HG03045 (cell line): Measurements from ENCODE around the gene TXNL1.
"Not testable (repeated sequence)": the region's sequence is repeated elsewhere in the genome, so short reads cannot be mapped to it uniquely, and the experiment has no call there.

Experiments used
- ATAC-seq: cut with Tn5 transposase; IDR thresholded peaks from one replicate; pipeline ENCODE4 v1.9.1; 2021; ENCODE audit warnings: mild to moderate bottlenecking, moderate library complexity; ENCODE audit not compliant: unreplicated experiment

The TXNL1 gene

DNA sequence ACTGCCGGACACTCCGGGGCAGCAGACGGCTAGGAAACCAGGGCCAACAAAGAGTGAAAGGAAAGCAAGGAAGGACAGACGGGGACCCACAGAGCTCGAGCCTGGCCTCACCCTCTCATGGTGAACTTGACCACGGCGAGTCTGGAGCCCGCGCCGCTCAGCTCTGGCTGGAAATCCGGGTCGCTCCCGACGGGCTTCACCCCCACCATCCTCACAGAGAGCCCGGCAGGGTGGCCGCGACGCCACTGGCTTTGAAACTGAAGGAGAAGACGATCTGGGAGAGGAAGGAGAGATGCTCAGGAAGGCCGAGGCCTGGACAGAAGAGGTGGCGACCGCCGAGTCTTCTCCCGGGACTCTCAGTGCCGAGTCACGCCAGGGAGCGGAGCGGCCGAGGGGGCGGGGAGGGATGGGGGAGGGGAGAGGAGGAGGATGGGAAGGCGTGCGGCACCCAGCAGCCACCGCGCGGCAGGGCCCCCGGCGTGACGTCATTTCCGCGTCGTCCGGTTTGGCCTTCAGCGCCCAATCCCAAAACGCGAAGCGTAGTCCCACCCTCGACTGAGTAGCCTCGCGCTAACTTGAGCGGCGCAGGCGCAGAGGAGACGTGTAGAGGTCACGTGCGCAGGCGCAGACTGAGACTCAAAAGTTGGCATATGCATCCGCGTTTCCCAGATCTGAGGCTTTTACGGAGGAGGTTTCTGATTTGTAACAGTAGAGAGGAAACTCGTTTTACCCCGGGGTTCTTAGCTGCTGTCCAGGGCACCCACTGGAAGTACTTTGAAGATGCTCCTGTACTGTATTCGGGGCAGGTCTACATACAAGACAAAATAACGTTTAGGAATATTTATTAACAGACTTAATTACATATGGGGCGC is at the start of gene TXNL1:
TSS of gene TXNL1 (minus strand) at position 361 of the 872 bp plus-strand sequence. CDS start at position 209, 152 bp downstream.
- ATAC-seq: peak; percentile 97

DNA sequence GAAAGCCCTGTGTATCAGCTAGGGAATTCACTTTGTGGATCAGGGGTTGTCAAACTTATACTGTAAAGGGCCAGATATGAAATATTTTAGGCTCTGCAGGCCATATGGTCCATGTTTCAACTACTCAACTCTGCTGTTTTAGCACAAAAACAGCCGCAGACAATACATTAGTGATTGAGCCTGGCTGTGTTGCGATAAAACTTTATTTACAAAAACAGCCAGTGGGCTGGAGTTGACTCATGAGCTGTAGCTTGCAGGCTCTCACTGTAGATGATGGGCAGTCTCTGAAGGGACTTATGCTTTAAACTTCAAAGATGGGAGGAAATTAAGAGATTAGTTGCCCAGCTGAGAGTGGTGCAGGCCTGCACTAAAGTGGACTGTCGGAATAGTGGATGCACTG is 45.9 kb upstream of the TXNL1 start:
- ATAC-seq: no peak

DNA sequence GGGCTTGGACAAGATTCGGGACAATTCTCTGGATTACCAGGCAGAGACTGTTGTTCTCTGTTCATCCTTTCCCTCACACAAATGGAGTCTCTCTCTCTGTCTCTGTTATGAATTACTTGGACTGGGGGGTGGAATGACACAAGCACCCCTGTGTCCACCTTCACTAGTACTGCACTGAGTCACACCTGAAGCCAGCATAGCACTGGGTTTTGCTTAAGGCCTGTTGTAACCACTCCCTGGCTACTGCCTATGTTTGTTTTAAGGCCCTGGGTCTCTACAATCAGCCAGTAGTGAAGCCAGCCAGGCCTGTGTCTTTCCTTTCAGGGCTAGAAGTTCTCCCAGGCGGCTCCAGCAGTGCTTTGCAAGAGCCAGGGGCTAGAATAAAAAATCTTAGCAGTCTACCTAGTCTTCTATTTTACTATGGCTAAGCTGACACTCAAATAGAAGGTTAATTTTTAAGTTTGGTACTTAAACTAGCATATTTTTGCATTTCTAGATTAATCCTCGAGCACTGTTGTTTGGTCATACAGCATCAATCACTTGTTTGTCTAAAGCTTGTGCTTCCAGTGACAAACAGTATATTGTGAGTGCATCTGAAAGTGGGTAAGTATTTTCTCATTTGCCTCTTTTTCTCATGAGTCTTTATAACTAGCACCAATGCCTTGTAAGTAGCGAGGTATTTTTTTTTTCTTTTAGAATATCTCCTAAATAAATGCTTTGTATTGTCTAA is 40.6 kb upstream of the TXNL1 start:
- no peak for ATAC-seq

DNA sequence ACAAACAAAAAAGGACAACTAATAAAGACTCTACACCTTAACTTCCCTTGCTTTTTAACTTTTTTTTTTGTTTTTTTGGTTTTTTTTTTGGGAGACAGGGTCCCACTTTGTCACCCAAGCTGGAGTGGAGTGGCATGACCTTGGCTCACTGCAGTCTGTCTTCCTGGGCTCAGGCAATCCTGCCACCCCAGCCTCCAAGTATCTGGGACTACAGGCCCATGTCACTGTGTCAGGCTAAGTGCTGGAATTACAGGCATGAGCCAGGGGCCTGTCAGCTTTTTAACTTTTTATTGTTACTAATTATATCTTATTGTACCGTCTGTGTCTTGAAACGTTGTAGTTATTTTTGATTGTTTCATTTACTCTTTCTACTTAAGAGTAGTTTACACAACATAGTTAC is 38.2 kb upstream of the TXNL1 start:
- ATAC-seq: no peak

DNA sequence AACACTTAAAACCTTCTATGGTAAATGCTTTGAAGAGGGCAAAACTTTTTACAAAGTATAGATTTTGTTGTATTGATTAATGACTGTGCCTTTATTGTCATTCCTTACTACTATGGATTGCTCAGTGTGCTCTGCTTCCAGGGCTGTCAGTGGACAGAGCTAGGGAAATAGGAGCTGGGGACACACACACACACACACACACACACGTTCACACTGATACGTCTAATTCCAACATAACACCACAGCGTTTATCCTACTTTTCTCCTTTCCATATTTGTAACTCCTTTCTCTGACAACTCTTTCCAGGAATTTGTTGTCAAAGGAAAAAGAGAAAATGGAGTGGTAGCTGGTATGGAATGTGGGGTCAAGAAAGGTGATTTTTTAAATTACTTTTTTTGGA is 34.6 kb upstream of the TXNL1 start:
- ATAC-seq: no peak

DNA sequence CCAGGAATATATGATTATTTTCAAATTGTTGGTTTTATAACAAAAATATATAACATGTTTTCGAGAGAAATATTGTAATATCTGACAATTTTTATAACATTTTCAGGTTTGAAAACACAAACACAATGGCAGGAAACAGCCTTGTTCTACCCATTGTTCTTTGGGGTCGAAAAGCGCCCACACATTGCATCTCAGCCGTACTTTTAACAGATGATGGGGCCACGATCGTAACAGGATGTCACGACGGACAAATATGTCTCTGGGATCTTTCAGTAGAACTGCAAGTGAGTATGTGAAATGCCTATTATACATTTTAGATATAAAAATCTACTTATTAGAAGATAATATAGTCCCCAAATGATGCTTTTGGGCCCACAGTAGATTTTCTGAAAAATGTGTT is 34.0 kb upstream of the TXNL1 start:
- ATAC-seq: no peak

DNA sequence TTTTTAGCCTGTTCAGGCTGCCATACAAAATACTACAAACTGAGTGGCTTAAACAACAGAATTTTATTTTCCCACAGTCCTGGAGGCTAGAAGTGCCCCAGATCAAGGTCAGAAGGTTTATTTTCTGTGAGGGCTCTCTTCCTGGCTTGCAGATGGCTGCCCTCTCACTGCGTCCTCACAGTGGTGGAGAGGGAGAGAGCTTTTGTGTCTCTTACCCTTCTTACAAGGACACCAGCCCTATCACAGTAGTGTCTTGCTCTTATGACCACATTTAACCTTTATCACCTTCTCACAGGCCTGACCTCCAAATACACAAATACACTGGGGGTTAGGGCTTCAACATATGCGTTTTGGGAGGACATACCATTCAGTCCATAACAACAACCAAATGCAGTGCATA is 24.5 kb upstream of the TXNL1 start:
- ATAC-seq: no peak

DNA sequence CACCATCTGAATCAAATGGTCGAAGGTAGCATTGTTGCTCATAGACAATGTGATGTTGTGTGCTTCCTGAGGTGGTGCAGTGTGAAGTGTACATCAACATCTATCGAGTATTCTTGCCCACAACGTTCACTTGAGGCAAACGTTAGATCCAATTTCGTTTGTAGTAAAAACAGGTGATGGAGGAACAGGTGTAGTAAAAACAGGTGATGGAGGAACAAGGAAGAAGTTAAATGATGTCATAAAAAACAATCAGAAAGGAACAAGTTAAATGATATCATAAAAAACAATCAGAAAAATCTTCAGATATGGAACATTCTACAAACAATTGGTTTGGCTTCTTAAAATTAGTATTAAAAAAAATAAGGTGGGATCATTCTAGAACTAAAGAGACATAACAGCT is 24.1 kb upstream of the TXNL1 start:
- no peak for ATAC-seq

DNA sequence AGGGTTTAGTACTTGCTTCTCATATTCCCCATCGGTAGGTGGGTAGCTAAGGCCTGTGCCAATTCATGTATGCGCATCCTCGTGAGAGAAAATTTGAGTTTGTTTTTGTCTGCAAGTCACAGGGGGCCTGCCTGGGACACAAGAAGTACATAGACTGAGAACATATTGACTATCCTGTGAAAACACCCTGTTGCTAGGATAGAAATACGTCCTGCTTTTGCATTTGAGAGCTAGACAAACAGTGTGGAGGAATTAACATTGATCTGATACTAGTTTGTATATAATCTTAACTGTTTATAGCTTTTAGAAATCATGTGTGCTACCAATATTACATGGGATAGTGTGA is 23.6 kb upstream of the TXNL1 start:
- no peak for ATAC-seq

DNA sequence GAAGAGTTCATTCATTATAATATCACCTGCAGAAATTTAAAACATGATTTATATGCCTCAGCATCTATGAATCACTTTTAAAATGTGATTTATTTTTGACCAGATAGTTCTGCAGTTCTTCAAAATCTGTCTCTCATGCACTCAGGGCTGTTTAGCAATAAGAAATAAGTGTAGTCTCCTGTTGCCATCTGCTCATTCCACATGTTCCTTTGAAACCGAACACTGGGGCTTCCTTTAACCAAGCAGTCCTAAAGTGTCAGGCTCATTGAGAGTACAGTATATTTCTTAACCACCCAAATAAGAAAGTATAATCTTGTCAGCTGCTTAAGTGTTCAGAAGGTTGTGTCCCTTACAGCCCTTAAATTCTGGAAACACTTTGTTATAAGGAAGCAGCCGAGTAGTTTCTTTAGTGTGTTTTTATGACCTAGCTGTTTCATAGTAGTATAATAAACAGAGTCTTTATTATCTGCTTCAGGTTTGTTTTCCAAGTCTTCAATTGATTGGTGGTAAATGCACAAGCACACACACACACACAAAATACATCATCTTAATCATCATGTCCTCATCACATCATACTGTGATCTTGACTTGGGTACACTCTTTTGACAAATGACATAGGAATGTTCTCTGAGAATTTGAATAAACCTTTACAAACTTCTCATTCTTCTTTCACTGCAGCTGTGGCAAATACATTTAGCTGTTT is 23.1 kb upstream of the TXNL1 start:
- no peak for ATAC-seq

DNA sequence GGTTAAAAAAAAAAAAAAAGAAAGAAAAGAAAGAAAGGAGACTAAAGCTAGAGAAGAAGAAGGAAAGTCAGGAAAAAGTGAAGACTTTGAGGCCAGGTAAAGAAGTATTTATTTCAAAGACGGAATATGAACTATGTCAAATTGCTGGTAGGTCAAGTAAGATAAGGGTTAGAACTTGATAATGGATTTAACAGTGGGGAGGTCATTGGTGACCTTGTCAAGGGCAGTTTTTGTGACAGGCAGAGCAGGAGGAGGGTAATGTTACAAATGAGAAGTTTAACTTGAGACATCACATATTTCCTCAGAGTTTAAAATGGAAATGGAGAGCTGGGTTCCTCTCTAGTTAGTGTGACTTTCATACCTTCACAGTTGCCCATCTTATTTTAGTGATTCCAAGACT is 22.3 kb upstream of the TXNL1 start:
- ATAC-seq: no peak

DNA sequence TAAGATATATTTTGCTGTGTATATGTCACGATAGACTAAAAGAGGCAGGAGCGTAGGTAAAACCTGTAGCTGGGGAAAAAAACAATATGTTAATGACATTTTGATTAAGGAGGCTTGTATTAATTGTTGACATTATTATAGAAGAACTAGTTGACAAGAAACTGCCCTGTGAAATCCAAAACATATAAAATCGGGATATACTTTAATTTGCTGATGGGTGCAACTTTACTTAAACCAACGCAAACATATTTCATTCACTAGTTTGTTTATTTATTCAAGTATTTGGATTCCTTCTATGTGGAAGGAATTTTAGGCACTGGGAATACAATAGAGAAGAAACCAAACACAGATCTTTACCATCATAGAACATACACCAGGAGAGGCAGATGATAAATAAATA is 20.7 kb upstream of the TXNL1 start:
- no peak for ATAC-seq

DNA sequence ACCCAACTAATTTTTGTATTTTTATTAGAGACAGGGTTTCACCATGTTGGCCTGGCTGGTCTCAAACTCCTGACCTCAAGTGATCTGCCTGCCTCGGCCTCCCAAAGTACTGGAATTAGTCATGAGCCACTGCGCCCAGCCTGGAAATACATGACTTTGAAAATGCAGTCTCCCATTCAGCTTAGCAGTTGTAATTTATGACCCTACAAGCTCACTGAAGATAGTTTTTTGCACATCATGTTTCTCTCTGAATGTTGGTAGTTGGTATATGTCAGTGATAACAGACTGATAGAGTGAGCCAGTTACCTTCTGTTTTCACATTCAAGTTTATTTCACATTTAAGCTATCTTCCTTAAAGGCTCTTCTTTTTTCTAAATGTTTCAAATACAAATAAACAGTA is 19.9 kb upstream of the TXNL1 start:
- no peak for ATAC-seq

DNA sequence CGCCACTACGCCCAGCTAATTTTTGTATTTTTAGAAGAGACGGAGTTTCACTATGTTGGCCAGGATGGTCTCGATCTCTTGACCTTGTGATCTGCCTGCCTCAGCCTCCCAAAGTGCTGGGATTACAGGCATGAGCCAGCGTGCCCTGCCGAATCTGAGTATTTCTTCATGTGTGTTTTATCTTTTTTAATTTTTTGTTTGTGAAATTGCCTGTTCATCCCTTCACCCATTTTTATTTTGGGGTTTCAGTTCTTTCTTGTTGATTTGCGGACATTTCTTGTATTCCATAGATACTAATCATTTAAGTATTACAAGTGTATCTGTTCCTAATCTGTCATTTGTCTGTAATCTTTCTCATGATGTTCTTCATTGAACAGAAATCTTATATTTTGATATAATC is 15.9 kb upstream of the TXNL1 start:
- ATAC-seq: not testable (repeated sequence)

DNA sequence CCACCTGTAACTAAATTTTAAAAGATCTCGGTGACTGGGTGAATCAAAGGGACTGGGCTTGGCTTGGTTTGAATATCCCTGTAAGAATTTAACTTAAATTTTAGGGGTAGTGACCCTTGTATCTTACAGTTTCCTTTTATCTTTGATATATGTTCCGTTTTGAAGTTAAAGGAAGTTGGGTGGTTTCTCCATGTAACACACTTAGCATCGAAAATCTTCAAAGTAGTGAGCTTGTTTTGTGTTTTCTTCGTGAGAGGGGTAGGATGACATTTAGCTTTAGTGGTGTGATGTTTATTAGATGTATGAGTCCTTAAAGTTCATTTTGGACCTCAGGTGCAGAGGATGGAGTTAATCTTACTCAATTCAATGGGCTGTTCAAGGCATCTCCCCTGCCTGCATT is 14.4 kb upstream of the TXNL1 start:
- ATAC-seq: no peak

DNA sequence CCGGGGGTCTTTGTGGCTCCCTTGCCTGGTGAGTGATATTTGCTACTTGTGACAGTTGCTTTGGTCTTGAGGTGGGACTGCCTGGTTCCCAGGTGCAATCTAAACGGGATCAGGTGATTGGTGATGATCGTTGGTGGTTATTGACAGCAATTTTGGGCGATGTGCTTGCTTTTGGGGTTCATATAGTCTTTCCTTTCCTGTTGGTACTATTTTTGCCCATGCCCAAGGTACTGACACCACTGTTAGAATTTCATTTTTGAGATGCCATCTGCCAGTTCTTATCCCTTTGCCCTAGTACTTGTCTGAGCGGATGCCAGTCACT is 13.3 kb upstream of the TXNL1 start:
- ATAC-seq: no peak

DNA sequence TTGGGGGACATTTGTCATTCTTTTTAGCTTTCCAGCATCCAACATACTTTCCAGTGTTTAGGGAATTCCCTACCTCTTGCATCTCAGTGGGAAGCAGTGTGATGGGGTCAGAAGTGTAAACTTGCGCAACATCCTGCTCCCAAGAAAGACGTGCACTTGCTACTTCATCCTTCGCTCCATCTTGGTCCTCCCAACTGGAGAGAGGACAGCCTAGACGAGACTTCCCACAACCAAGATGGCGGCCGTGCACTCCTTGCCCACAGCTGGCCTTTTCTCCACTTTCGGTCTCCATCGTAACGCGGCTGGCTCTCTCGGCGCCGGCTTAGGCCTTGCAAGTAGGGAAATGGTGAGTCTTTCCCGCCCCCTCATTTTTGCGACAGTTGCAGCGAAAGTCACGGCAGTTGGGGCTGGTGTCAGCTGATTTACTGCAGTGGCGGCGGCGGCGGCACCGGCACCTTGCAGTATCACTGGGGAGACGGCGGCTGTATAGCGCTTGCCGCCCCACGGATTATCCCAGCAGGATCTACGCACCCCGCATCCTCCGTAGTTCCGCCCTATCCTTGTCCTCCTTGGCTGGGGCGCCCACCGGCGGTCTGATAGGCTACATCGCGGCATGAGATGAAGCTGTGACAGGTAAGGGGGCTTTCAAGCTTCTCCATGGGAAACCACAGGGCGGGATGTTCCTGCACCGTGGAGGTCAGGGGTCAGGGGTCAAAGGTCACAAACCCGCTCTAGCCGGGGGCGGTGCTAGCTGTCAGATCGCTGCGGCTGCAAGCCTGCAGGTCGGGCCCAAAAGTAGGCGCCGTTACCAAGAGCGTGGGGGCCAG is 12.8 kb upstream of the TXNL1 start, which contains the start of gene WDR7:
TSS of gene WDR7 (plus strand) at position 416 of the 827 bp plus-strand sequence. CDS start 21,157 bp downstream, outside the sequence.
- peak; percentile 97 for ATAC-seq

DNA sequence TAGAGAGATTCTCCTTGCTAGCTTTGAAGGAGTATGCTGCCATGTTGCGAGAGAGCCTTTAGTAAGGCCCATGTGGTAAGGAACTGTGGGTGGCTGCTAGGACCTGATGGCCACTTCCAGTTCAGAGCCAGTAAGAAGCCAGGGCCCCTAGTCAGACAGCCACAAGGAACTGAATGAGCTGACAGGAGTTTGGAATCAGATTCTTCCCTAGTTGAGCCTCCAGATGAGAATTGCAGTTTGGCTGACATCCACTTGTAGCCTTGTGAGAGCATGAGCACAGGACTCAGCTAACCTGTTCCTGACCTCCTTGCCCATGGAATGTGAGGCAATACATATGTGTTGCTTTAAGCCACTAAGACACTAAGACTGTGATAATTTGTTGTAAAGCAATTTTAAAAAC is 11.6 kb upstream of the TXNL1 start:
- ATAC-seq: no peak

DNA sequence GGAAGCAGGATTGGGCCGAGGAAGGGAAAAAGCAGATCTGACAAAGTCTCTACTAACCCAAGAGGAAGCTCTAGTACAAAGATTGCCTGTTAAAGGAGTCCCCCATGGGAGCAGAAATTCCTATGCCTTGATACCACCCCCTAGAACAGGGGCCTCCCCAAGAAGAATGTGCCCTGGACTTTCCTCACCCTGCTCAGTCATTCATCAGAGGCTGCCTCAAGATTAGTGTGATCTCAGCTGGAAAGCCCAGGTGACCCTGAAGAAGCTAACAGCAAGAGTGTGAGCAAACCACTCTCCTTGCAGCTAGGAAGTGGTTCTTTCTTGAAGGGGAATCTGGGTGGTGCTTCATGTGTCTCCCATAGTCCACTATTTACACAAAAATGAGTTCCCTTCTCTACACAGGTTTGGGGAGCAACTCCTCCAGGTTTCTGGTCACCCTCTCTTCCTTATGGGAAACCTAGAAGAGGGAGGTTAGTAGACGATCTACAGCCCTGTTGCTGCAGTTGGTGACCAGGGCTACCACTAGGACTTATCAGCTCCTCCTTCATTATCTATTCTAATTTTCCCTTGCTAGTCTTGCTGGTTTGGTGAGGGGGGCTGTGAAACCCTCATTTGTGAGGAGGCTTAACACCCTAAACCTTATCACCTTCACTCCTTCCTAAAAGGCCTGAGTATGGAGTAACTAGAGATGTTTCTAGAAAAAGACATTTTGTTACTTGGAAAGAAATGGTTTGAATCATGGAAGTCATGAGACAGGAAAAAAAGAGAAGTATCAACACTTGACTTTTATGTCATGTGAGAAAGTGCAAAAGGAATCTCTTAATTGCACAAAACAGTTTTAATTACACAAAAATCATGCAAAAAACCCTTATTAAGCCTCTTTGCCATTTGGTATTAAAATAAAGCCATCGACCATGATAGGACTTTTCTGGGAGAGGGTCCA is 9.8 kb upstream of the TXNL1 start:
- ATAC-seq: no peak

DNA sequence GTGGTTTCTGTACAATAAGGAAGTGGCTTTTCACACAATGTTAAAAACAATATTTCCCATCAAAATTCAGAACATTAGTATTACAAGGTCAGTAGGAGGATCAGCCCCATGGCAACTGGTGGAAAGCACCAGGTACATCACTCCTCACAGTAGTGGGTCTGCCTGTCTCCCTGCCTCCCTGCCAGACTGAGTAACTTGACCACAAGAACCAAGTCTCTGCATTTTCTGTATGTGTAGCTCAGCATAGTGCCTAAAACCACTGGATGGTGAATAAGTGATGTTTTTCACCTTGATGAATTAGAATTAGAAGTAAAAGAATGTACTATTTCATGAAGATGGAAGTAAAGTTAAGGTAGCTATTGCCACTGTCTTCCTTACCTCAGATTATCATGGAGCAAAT is 8.7 kb upstream of the TXNL1 start:
- ATAC-seq: no peak
